ENCODE results near the gene STKLD1.
"Not testable (repeated sequence)": the region's sequence is repeated elsewhere in the genome, so short reads cannot be mapped to it uniquely, and the experiment has no call there.

STKLD1 gene

DNA sequence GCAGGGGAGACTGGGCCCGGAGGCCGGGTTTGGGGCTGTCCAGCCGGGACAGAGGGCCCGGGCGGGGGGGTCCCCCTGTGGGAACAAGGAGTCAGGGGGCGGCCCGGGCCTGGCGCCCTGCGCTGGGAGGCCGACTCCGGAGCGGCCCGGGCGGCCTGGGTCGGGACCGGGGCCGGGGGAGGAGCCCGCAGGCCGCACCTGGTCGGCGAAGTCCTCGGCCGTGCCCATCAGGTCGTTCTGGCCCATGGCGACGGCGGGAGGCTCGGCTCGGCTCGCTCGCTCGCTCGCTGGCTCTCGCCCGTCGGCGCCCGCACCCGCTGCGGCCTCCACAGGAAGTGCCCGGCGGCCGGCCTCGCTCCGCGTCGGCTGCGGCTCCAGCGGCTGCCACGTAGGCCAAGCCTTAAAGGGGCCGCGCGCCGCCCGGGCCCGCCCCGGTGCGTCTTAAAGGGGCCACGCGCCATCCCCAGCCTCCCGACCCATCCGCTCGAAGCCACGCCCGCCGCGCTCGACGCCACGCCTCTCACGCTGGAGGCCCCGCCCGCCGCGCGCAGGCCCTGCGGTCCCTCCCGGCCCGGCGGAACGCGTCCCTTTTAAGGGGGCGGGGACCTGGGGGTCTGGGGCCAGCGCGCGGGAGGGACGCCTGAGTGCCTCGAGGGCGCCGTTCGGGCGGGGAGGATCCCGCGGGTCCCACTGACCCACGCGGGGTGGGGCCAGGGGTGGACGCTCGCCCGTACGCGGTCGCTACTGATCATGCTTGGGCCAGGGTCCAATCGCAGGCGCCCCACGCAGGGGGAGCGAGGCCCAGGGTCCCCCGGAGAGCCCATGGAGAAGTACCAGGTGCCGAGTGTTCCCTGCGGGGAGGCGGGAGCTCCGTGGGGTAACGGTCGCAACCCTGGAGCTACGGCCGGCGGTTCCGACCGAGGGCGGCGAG is at the start of gene STKLD1, which contains the start of gene SURF4:
STKLD1 (plus strand) TSS at position 643 of the 931 bp plus-strand sequence; CDS start at position 751, 108 bp downstream.
SURF4 (minus strand) TSS at position 337 of the 931 bp plus-strand sequence; CDS start at position 246, 91 bp downstream.
- DNase-seq (ENCODE audit: low read depth in 2 of 2) = peak; percentile 86 to 93

DNA sequence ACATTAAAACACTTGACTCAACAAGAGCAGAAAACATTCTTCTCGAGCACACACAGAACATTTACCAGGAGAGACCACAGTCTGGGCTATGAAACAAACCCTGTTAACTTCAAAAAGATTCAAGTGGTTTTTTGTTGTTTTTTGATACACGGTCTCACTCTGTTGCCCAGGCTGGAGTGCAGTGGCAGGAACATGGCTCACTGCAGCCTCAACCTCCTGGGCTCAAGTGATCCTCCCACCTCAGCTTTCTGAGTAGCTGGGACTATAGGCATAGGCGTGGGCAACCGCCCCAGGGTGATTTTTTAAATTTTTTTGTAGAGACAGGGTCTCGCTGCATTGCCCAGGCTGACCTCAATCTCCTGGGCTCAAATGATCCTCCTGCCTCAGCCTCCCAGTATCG is 49.1 kb upstream of the STKLD1 start:
- not testable (repeated sequence) for DNase-seq (ENCODE audit: low read depth in 2 of 2)

DNA sequence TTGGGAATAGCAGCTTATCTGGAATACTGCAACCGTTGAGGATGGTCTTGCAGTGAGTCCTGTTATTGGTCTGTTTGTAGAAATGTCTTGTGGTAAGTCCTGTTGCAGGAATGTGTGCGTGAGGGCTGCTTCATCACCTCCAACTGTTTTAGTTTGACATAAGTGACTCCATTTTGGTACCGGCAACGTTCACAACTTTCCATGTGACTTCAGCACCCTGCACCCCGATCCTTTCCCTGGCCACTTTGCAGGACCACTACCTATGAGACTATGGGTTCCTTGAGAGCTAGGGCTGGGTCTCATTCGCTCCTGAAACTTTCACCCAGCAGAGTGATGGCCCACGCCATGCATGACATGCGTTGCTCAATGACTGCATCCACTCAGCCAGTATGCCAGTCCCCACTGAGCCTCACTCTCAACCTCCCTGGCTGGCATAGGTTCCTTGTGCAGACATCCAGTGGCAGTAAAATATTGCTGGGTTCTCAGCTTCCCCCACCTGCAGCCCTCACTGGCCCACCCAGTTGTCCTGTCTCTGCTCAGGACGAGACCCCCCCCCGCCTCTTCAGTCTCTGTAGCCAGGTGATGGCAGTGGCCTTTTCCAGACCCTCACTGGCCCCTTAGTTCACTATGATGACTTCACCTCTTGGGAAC is 48.2 kb upstream of the STKLD1 start:
- no peak for DNase-seq (ENCODE audit: low read depth in 2 of 2)

DNA sequence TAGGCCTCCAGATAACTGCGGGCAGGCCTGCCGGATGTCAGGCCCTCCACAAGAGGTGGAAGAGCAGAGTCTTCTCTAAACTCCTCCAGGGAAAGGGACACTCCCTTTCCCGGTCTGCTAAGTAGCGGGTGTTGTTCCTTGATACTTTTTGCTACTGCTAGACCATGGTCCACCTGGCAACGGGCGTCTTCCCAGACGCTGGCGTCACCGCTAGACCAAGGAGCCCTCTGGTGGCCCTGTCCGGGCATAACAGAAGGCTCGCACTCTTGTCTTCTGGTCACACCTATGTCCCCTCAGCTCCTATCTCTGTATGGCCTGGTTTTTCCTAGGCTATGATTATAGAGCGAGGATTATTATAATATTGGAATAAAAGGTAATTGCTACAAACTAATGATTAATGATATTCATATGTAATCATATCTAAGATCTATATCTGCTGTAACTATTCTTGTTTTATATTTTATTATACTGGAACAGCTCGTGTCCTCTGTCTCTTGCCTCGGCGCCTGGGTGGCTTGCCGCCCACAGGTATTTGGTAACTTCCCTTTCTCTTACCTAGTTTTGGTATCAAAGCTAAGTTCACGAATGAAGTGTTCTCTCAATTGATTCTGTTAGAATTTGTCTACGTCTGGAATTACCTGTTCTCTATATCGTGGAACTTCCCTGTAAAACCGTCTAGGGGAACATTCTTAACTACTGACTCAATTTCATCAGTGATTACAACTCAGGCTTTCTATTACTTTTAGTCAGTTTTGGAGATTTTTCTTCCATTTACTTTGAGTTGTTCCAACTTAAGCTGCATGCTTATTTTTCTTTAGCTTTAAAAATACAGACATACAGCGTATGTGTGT is 46.6 kb upstream of the STKLD1 start:
- DNase-seq (ENCODE audit: low read depth in 2 of 2) = not testable (repeated sequence)

DNA sequence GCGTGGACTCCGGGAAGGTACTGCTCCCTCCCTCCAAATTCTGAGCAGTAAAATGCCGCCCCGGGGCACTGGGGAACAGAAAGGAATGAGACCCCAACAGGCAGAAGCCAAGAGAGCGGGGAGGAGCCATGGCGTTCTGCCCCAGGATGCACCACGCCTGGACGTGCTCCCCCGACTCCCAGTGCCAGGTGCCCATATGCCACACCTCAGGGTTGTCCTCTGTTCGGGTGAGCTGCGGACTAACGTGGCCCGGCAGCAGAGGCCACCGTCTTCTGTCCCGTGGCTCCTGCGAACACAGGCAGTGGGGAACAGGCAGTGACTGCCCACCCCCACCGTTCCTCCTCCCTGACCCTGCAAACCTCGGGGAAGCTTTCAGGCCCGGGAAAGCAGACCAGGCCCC is 44.9 kb upstream of the STKLD1 start:
- no peak for DNase-seq (ENCODE audit: low read depth in 2 of 2)

DNA sequence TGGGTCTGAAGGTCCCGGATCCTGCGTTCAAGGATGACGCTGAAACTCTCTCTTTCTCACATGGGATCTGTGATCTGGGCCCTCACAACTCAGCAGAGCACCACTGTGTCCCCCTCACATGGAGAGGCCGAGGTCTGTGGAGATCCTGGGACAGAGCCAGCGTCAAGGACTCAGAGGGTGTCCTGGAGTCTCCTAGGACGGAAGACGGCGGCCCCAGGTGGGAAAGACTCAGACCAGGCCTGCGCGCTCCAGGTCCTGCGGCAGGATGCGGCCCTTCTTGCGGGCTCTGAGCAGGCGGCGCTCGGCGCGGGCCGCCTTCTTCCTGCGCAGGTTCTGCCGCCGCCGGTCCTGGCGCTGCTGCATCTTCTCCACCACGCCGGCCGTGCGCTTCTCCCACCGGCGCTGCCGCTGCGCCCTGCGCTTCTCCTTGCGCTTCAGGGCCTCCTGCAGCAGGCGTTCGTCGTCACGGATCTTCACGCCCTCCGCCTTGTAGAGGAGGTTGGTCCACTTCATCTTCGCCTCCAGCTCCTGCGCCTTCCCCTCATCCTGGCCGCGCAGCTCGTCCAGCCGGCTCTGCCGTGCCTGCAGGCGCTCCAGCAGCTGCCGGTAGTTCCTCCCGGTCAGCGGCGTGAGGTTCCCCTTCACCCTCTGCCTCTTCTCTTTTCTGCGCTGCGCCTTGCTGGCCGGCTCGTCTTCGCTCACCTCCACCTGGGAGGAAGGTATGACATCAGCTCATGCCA is 44.4 kb upstream of the STKLD1 start:
- no peak for DNase-seq (ENCODE audit: low read depth in 2 of 2)

DNA sequence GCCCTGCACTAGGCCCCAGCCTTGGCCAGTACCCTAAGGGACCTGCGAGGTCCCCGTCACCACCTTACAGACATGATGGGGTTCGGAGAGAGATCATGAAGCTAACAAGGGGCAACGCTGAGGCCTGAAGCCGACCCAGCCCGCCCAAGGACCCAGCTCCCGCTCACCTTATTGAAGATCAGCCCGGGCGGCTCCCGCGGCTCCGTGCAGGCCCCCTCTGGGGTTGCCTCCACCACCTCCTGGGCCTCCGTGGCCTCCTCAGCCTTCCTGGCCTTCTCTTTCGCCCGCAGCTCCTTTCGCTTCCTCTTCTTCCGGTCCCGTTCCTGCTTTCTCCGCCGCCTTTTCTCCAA is 43.8 kb upstream of the STKLD1 start:
- no peak for DNase-seq (ENCODE audit: low read depth in 2 of 2)

DNA sequence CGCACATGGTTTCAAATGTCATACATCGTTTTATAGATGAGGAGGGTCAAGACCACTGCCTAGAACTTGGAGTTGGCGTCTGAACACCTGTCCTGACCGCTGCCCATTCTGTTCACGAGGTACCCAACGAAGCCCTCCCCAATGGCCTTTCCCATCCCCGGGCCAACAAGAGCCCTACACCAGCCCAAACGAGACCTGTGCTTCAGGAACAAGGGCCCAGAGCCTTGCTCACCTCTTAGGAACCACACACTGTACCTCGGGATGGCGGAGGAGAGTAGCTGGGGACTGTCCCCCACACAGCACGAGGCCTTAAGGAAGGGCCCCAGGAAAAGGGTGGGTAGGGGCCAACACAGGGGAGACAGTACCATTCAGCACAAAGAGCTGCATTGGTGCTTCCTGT is 43.2 kb upstream of the STKLD1 start:
- no peak for DNase-seq (ENCODE audit: low read depth in 2 of 2)

DNA sequence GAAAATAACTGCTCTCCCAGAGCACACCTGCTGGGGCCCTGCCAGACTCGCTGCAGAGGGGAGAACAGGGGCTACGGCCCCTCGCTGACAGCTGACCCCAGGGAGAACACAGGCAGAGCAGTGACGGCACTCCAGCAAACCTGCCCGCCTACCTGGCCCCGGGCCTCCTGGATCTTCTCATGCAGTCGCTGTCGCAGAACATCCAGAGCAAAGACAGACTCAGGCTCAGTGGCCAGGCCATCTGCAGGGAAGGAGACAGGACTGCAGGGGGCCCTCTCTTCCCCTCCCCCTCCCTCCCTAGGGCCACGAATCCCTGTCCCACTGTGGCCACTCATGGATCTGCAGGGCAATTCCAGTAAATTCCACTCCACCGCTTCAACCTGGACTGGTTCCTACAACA is 42.6 kb upstream of the STKLD1 start:
- DNase-seq (ENCODE audit: low read depth in 2 of 2) = no peak

DNA sequence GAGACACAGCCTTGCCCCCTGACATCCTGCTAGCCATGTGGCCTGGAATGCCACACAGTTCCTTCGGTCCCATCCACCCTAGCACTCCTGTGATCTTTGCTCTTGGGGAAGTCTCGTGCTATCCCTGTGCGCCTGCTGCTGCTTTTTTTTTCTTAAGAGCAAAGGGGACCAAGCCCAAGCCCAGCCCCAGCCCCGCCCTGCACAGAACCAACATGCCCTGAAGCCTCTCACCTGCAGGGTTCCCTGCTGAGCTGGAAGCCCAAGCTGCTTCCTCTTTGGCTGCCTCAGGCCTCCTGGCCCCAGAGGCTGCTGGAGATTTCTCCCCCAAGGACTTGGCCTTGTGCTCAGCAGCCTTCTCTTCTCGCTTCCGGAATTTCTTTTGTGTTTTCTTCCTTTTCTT is 42.0 kb upstream of the STKLD1 start:
- DNase-seq (ENCODE audit: low read depth in 2 of 2) = no peak

DNA sequence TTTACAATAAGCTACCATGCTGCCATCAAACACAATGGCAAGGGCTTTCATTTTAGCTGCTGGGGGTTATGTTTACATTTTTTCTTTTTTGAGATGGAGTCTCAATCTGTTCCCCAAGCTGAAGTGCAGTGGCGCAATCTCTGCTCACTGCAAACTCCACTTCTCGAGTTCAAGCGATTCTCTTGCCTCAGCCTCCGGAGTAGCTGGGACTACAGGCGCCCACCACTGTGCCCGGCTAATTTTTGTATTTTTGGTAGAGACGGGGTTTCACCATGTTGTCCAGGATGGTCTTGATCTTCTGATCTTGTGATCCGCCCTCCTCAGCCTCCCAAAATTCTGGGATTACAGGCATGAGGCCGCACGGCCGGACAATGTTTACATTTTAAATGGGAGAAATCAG is 41.3 kb upstream of the STKLD1 start:
- DNase-seq (ENCODE audit: low read depth in 2 of 2) = not testable (repeated sequence)

DNA sequence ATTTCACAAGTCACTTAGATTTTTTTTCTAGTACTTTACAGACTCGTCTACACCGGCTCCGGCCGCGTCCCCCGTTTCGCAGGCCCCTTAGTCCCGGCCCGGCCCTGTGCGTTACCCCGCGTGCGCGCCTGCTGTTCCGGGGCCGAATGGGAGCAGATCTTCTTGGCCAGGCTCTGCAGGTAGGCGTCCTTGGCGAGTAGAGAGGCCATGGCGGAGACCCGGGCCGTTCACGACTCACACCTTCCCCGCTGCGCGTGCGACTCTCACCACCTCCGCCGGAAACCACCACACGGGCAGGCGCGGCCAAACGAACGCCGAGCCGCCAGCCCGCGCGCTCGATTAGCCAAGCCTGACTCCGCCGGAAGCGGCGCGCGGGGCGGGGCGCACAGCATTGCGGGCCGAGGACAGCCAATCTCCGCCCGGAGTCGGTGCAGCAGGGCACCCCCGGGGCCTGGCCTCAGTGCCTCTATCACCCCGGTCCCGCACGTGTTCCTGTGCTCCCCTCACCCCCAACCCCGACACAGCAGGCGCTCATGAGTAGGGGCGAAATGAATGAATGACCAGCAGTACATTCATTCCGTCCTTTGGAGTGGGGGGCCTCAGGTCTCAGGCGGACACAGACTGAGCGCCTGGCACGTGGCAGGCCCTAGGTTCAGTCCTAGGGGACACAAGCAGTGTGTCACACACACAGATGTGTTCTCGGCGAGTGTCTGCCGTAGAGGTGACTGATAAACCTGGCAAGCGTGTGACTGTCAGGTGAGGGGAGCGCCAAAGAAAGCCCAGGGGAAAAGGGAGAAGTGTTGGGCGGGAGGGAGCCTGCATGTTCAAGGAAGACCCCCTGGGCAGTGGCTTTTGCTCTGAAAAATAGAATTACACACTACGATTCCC is 40.0 kb upstream of the STKLD1 start, which contains the start of gene SURF6:
SURF6 (minus strand) TSS at position 265 of the 888 bp plus-strand sequence; CDS start at position 209, 56 bp downstream.
- peak; percentile 84 to 90 for DNase-seq (ENCODE audit: low read depth in 2 of 2)

DNA sequence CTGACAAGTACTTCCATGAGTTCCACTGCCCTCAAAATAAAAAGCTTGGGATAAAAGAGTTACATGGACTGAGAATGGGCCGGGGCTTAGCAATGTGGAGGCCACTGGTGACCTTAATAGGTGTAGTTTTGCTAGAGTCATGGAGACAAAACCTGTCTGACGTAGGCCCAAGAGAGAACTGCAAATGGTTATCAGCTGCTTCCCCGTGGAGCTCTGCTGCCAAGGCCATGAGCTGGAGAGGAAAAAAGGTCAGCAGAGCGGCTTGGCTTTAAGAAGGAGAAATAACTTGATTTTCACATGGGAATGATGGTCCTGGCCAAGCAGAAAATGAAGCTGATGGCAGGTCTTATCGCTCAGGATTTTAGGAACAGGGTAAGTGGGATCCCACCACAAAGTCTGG is 36.5 kb upstream of the STKLD1 start:
- DNase-seq (ENCODE audit: low read depth in 2 of 2) = no peak

DNA sequence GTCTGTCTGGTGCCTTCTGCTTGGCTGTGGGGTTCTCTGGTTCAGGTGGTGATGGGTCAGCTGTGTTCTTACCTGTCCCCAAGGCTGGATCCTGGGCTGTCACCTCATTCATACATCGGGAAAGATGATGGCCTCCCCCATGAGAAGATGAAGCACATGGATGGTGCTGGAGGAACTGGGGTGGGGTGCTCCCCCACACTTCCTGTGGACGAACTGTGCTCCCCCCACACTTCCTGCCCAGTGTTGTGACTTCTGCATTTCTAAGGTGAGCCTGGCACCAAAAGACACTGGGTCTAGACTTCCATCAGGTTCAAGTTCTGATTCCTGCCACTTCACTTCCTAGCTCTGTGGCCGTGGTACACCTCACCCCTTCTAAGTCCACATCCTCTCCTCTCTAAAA is 35.9 kb upstream of the STKLD1 start:
- DNase-seq (ENCODE audit: low read depth in 2 of 2) = no peak

DNA sequence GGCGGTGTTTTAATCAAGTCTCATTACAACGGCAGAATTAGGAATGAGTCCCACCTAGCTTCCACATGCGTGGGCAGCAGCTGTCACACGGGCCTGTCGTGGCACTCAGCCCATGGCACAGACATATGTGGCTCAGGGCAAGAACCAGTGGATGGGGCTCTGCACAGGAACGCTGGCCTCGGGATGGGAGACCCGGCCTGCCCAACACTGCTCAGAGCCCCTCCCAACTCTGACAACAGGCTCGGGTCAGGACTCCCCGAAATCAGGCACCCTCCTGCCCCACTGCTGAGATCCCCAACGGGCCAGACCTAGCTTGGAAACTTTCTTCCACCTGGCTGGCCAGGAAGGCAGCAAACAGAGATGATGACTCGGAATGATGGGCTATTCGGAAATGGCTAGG is 35.2 kb upstream of the STKLD1 start:
- DNase-seq (ENCODE audit: low read depth in 2 of 2) = no peak

DNA sequence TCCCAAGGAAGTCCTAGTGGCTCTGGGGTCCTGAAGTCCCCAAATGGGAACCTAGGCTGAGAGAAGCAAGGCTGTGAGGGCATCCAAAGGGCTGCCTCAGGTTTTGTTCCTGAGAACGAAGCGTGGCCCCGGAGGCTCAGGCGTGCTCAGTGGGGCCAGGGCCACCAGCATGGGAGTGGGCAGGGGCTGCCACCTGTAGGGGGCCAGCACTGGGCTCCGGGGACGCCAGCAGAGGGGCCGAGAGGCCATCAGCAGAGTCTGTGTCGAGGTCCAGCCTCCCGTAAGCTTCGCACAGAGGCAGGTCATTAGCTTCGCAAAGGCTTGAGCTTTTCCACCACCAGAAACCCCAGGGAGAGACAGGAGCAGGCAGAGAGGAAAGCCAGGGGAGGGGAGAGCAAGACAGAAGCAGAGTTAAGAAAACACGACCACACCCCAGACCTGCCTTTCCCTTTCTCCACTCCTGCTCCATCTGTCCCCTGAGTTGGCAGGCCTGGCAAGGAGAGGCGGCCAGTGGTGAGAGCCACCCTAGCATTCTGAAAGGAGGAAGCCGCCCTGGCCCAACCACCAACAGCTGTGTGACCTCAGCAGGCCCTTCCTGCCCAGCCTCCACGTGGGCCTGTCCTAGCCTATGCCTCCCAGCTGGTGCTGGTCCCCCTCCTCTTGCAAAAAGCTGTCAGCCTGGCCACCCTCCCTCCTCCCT is 34.6 kb upstream of the STKLD1 start:
- no peak for DNase-seq (ENCODE audit: low read depth in 2 of 2)

DNA sequence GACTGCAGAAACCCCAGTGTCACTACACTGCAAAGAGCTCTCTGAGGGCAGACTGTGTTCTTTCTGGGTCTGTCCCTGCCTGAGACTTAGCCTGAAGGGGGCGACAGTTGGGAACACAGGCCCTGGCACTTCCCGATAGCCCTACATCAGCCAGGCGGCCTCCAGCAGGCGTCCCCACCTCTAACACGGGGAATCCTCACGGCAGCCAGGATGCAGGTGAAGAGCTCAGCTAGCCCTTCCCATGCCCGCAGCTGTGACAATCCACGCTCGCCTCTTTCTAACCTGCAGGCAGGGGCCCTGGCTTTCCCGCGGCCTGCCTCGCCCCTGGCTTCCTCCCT is 34.1 kb upstream of the STKLD1 start:
- DNase-seq (ENCODE audit: low read depth in 2 of 2) = no peak

DNA sequence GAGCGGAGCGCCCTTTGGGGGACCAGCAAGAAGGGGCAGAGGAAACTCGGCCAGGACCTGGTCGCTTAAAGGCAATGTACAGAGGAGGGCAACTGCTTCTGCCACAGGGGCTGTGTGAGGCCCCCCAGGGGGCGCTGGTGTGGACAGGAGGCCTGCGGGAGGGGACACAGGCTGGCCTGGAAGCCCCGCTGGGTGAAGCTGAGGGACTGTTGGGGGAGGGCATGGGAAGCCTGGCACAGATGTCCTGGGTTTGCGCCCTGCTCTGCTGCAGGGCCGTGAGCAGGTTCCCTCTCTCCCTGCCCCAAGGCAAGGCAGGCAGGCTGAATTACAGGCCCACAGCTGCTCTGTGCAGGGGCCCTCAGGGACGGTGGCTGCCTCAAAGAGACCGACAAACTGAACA is 33.6 kb upstream of the STKLD1 start:
- DNase-seq (ENCODE audit: low read depth in 2 of 2) = no peak

DNA sequence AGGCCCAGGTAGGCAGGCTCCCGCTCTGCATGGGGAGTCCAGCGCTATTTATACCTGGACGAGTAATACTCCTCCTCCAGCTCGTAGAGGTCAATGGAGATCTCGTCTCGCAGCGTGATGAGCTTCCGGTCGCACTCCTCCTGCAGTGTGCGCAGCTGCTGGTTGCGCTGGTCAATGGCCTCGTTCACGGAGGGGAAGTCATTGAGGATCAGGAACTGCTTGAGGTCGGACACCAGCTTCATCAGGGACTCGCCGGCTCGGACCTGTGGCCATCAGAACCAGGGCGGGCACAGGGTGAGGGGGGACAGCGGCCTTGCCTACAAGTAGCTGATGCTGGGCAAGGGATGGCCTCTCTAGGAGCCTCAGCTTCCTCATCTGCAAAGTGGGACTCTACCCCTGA is 32.1 kb upstream of the STKLD1 start:
- DNase-seq (ENCODE audit: low read depth in 2 of 2) = no peak

DNA sequence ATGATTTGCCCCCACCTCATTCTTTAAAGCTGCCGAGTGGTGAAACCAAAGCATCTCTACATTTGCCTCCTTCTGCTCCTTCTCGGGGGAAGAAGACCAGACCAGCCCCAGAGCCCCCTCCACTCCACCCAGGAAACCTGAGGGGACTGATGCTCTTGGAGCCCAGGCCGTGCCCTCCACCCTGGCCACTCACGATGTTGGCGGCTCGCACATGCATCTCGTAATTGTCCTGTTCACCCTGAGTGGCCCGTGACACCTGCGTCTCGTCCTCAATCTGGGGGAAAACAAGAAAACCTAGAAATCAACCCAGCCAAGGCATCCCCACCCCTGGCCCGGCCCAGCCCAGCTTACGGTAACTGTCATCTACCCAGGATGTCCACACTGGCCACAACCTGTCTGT is 31.2 kb upstream of the STKLD1 start:
- no peak for DNase-seq (ENCODE audit: low read depth in 2 of 2)

Data from stimulated activated CD8-positive, alpha-beta memory T cell treated with anti-CD3 and anti-CD28 coated beads, Interleukin-15, amount 100 ng/mL, for 4 hours (primary cell).